C4-2B (cell line): ENCODE results near the gene RSAD2.
A peak's percentile ranks its signal among the peaks of the same experiment; 100 is the strongest.

Experiments
- H3K27ac ChIP-seq: fragments of 450-650 bp; 2 replicates; pipeline ENCODE4 v1.5.1; 2017
- CTCF ChIP-seq: fragments of 450-650 bp; conservative IDR thresholded peaks from 2 replicates; pipeline ENCODE4 v1.5.1; 2017; ENCODE audit warnings: mild to moderate bottlenecking
- ZFX ChIP-seq: fragments of 450-650 bp; IDR thresholded peaks from 2 replicates; pipeline ENCODE4 v1.6.1; 2017

The RSAD2 gene

GRCh38 chr2:6838673-6839319 lies 38.8 kb upstream of the RSAD2 start:
- no peak overlapping the region for H3K27ac ChIP-seq
- TF ChIP-seq ZFX (no peak), CTCF (no peak)

GRCh38 chr2:6841537-6842287 lies 35.9 kb upstream of the RSAD2 start:
- TF ChIP-seq ZFX (no peak), CTCF (no peak)
- no peak overlapping the region for H3K27ac ChIP-seq

GRCh38 chr2:6845312-6845711 lies 32.3 kb upstream of the RSAD2 start:
- H3K27ac ChIP-seq: no peak overlapping the region
- TF ChIP-seq CTCF (no peak), ZFX (no peak)

- no peak overlapping the region for H3K27ac ChIP-seq
- TF ChIP-seq ZFX (no peak), CTCF (peak; percentile 20)
Measured at GRCh38 chr2:6845903-6846302, 31.7 kb upstream of the RSAD2 start.

GRCh38 chr2:6846540-6846939 lies 31.0 kb upstream of the RSAD2 start:
- TF ChIP-seq ZFX: no peak
- TF ChIP-seq CTCF: no peak
- H3K27ac ChIP-seq: no peak overlapping the region

- no peak for TF ChIP-seq ZFX
- no peak for TF ChIP-seq CTCF
- no peak overlapping the region for H3K27ac ChIP-seq
Measured at GRCh38 chr2:6846967-6847681, 30.5 kb upstream of the RSAD2 start.

- no peak for TF ChIP-seq CTCF
- TF ChIP-seq ZFX: no peak
- H3K27ac ChIP-seq: no peak overlapping the region
Measured at GRCh38 chr2:6852195-6852594, 25.4 kb upstream of the RSAD2 start.
